ENCODE results near the gene CHMP2B.

DNA sequence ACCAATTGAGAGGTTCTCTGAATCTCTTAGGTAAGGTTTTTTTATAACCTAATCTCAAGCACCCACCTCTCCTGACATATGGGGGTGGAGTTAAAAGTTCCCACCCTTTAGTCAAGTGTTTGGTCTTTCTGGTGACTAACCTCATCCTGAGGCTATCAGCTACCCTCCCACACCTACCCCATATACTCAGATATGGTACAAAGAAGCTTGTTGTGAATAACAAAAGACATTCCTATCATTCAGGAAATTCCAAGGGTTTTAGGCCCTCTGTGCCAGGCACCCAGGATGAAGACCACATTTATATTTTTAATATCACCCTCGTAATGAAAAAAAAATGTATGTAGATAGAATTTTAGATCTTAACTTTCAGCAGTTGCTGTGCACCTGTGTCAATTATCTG, 9.0 kb downstream of the CHMP2B start:
- TF ChIP-seq, protein P1, sequence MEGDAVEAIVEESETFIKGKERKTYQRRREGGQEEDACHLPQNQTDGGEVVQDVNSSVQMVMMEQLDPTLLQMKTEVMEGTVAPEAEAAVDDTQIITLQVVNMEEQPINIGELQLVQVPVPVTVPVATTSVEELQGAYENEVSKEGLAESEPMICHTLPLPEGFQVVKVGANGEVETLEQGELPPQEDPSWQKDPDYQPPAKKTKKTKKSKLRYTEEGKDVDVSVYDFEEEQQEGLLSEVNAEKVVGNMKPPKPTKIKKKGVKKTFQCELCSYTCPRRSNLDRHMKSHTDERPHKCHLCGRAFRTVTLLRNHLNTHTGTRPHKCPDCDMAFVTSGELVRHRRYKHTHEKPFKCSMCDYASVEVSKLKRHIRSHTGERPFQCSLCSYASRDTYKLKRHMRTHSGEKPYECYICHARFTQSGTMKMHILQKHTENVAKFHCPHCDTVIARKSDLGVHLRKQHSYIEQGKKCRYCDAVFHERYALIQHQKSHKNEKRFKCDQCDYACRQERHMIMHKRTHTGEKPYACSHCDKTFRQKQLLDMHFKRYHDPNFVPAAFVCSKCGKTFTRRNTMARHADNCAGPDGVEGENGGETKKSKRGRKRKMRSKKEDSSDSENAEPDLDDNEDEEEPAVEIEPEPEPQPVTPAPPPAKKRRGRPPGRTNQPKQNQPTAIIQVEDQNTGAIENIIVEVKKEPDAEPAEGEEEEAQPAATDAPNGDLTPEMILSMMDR (IDR thresholded peaks at IDR 0.05) = no peak
- TF ChIP-seq POLR2A (IDR thresholded peaks at IDR 0.05) = no peak
